B cell (primary cell): ENCODE data around the gene ADSS1. TPM values are rescaled to one million over a fixed set of nuclear protein-coding genes. Genes with fewer than 3 reads are reported as not detected.

Experiments used
- ATAC-seq: fragments of 200-7000 bp; cut with Tn5 transposase; one replicate; pipeline ENCODE4 v1.10.0; 2021; ENCODE audit warnings: low read depth, mild to moderate bottlenecking, moderate number of reproducible peaks, moderate library complexity
- CTCF ChIA-PET: fragments of 350-600 bp; sonication (Branson Sonifier 250); formaldehyde crosslinking; loops from one replicate; lab custom pipeline; 2021; ENCODE audit warnings: antibody characterized with exemption, inconsistent platforms; lab: Charles Lee
- POLR2A ChIA-PET: fragments of 350-600 bp; sonication (Branson Sonifier 250); formaldehyde crosslinking; loops from one replicate; lab custom pipeline; 2021; ENCODE audit warnings: antibody characterized with exemption; lab: Charles Lee
- DNase-seq: peaks from one replicate; pipeline ENCODE4 v3.0.0; 2013
- H2AFZ ChIP-seq: 2 replicates; pipeline ENCODE4 v1.6.1; 2012; ENCODE audit warnings: mild to moderate bottlenecking, low read depth, low read length; ENCODE audit not compliant: insufficient read depth, poor library complexity, severe bottlenecking
- H3K27ac ChIP-seq, 2 donors: 1 replicate in 1 of 2; 2 replicates in 1 of 2; pipeline ENCODE4 v1.5.1; 2012 to 2013; ENCODE audit warnings: low read length in 2 of 2, mild to moderate bottlenecking in 2 of 2, moderate library complexity in 1 of 2
- H3K27me3 ChIP-seq, 4 experiments: fragments of 200-600 bp in 1 of 4; sonication (generic) in 1 of 4; replicated peaks in 1 of 4; 1 replicate in 2 of 4; 2 replicates in 2 of 4; pipeline versions ENCODE4 v1.6.1 to v1.7.0; 2013 to 2016; ENCODE audit warnings: low read length in 3 of 4, mild to moderate bottlenecking in 2 of 4, mixed read lengths in 1 of 4, moderate library complexity in 1 of 4; ENCODE audit not compliant: insufficient read depth in 4 of 4, control insufficient read depth in 3 of 4; ENCODE audit errors: control extremely low read depth in 1 of 4
- H3K36me3 ChIP-seq, 2 experiments: replicated peaks in 1 of 2; 1 replicate in 1 of 2; 2 replicates in 1 of 2; pipeline versions ENCODE4 v1.6.1 to v1.7.1; 2013; ENCODE audit warnings: low read length in 1 of 2; ENCODE audit not compliant: insufficient read depth in 2 of 2, control insufficient read depth in 1 of 2; ENCODE audit errors: control extremely low read depth in 1 of 2, extremely low read depth in 1 of 2
- H3K4me1 ChIP-seq, 2 donors: fragments of 200-600 bp in 1 of 2; sonication (generic) in 1 of 2; 1 replicate in 1 of 2; 2 replicates in 1 of 2; pipeline versions ENCODE4 v1.5.1 to v1.6.1; 2013 to 2017; ENCODE audit warnings: low read length in 2 of 2; ENCODE audit not compliant: control insufficient read depth in 2 of 2, insufficient read depth in 2 of 2
- H3K4me2 ChIP-seq: replicated peaks from 2 replicates; pipeline ENCODE3; 2012; ENCODE audit warnings: mild to moderate bottlenecking, low read depth, low read length; ENCODE audit not compliant: poor library complexity, severe bottlenecking
- H3K4me3 ChIP-seq, 5 experiments: fragments of 200-600 bp in 1 of 5; sonication (generic) in 1 of 5; 1 replicate in 3 of 5; 2 replicates in 2 of 5; pipeline versions ENCODE4 v1.5.1 to v1.7.0; 2011 to 2016; ENCODE audit warnings: low read length in 4 of 5, mild to moderate bottlenecking in 4 of 5, low read depth in 2 of 5, control low read depth in 1 of 5, moderate library complexity in 1 of 5; ENCODE audit not compliant: insufficient read depth in 1 of 5; ENCODE audit errors: control extremely low read depth in 1 of 5, extremely low read depth in 1 of 5
- H3K79me2 ChIP-seq: fragments of 200-600 bp; sonication (generic); one replicate; pipeline ENCODE4 v1.6.0; 2016; ENCODE audit warnings: low read length; ENCODE audit not compliant: control insufficient read depth, insufficient read depth
- H3K9ac ChIP-seq: fragments of 200-600 bp; sonication (generic); 2 replicates; pipeline ENCODE4 v1.6.1; 2017; ENCODE audit warnings: mild to moderate bottlenecking, low read length, moderate library complexity
- H3K9me3 ChIP-seq, 3 donors: one replicate each; pipeline versions ENCODE4 v1.6.1 to v1.7.1; 2013; ENCODE audit warnings: low read length in 2 of 3; ENCODE audit not compliant: control insufficient read depth in 2 of 3, insufficient read depth in 1 of 3; ENCODE audit errors: control extremely low read depth in 1 of 3
- H4K20me1 ChIP-seq: 2 replicates; pipeline ENCODE4 v1.6.0; 2012; ENCODE audit warnings: mild to moderate bottlenecking, low read length; ENCODE audit not compliant: insufficient read depth, control insufficient read depth, poor library complexity, severe bottlenecking
- H3K27ac Mint-ChIP-seq: one replicate; pipeline ENCODE4 v1.8.0; 2021; ENCODE audit warnings: mixed read lengths
- H3K27me3 Mint-ChIP-seq: one replicate; pipeline ENCODE4 v1.8.0; 2021; ENCODE audit warnings: mixed read lengths
- H3K4me1 Mint-ChIP-seq: one replicate; pipeline ENCODE4 v1.8.0; 2021; ENCODE audit warnings: mixed read lengths
- H3K4me3 Mint-ChIP-seq: one replicate; pipeline ENCODE4 v1.8.0; 2021; ENCODE audit warnings: mixed read lengths
- H3K9me3 Mint-ChIP-seq: one replicate; pipeline ENCODE4 v1.8.0; 2022; ENCODE audit warnings: mixed read lengths; ENCODE audit not compliant: insufficient read depth
- CTCF ChIP-seq: fragments of 200-600 bp; IDR thresholded peaks from one replicate; pipeline ENCODE4 v1.8.0; 2022; ENCODE audit warnings: antibody characterized with exemption, mild to moderate bottlenecking
- EZH2 ChIP-seq: IDR thresholded peaks from 2 replicates; pipeline ENCODE4 v1.6.1; 2012; ENCODE audit warnings: borderline replicate concordance, low read depth, mild to moderate bottlenecking, moderate library complexity, low read length; ENCODE audit not compliant: insufficient read depth, poor library complexity, severe bottlenecking
- WGBS: methylation state at CpG from one replicate; pipeline ENCODE4 v1.1.5; 2013; ENCODE audit warnings: missing lambda C conversion rate; ENCODE audit not compliant: insufficient coverage; 5-methylcytosine and 5-hydroxymethylcytosine counted together
- intact Hi-C: fragments of 100-400 bp; cut with micrococcal nuclease; formaldehyde crosslinking; loops from one replicate; pipeline ENCODE4 v1.10.0; 2022
- polyA plus RNA-seq: library from polyadenylated mRNA; depleted of rRNA; stranded (reverse); fragments of >200 nt; gene quantifications from 2 replicates; pipeline ENCODE4 v1.2.3, GENCODE V29; 2012
- small RNA-seq: library from RNA; depleted of rRNA; stranded (forward); fragments of <200 nt; gene quantifications from one replicate; pipeline ENCODE3, GENCODE V24; 2012; ENCODE audit warnings: low replicate concordance, low read depth; ENCODE audit not compliant: insufficient read length
- total RNA-seq, 2 donors: library from RNA; stranded (reverse); fragments of 120-200 nt in 1 of 2; gene quantifications; 1 replicate in 1 of 2; 2 replicates in 1 of 2; pipeline versions ENCODE4 v1.2.3 to v1.2.4, GENCODE V29; 2013 to 2022

Gene ADSS1
- total and polyA plus RNA-seq, 2 donors (not counting 1 experiment from before 2014, with no cell fraction given): 0.33 to 1.7 TPM

- intact Hi-C loops: no loop called here
- DNase-seq: peak; percentile 50
- TF ChIP-seq CTCF: no peak
- TF ChIP-seq EZH2: no peak
- no peak overlapping the region for H2AFZ ChIP-seq
- no peaks in the 10 kb centered on the region for H3K9me3 Mint-ChIP-seq
- no peaks in the 10 kb centered on the region for H3K9me3 ChIP-seq
- H3K9ac ChIP-seq: no peak overlapping the region
- POLR2A ChIA-PET: interaction anchor here (0.5 kb wide), 1 partner anchor 248 kb away, joined by 6 read pairs; no protein-coding TSS in a partner anchor
- H3K27me3 ChIP-seq: no peaks in the 10 kb centered on the region
- peaks cover 53% of the 10 kb centered on the region for H3K4me1 Mint-ChIP-seq
- peak overlapping the region; percentile 79 for H3K4me3 Mint-ChIP-seq
- peaks cover 38% of the 10 kb centered on the region for H4K20me1 ChIP-seq
- peaks cover 33% of the 10 kb centered on the region for H3K79me2 ChIP-seq
- 87% methylated on average over 3 of the region's 6 CpGs for WGBS
- no peaks in the 10 kb centered on the region for H3K27me3 Mint-ChIP-seq
- H3K4me2 ChIP-seq: no peak overlapping the region
- peaks cover 32 to 54% of the 10 kb centered on the region in 2 donors for H3K4me1 ChIP-seq
- no peak overlapping the region for H3K4me3 ChIP-seq
- H3K36me3 ChIP-seq: peaks cover 0 to 5% of the 10 kb centered on the region in 2 experiments
- H3K27ac Mint-ChIP-seq: peak overlapping the region; percentile 86
- no peak for ATAC-seq
- H3K27ac ChIP-seq: peak overlapping the region in 1 of 2 donors; percentile 81
- CTCF ChIA-PET: interaction anchor here (1.3 to 1.5 kb wide), 2 partner anchors 18 to 29 kb away, joined by 3 to 4 read pairs; no protein-coding TSS in a partner anchor
Measured at GRCh38 chr14:104796687-104797081, 72.7 kb downstream of the ADSS1 start.

Small RNA genes lying within 50 kb of the gene (small RNA-seq; reads per million reads assigned to genes)
- gene MIR4710: not detected

Other genes starting within 250 kb of the ADSS1 start
- not detected in 2 replicates for gene C14orf180, start 144.5 kb upstream of the ADSS1 start, total RNA-seq
- not detected in 2 replicates for gene C14orf180, start 144.5 kb upstream of the ADSS1 start, polyA plus RNA-seq
- not detected in 2 replicates for gene TMEM179, start 119.5 kb upstream of the ADSS1 start, total RNA-seq
- gene TMEM179, start 119.5 kb upstream of the ADSS1 start, polyA plus RNA-seq: not detected in 2 replicates
- gene INF2, start 34.6 kb upstream of the ADSS1 start, total RNA-seq: 90.2 and 94.2 TPM in 2 replicates
- gene INF2, start 34.6 kb upstream of the ADSS1 start, polyA plus RNA-seq: 45.4 and 100 TPM in 2 replicates
- gene SIVA1, start 28.9 kb downstream of the ADSS1 start, total RNA-seq: 50.7 and 52.5 TPM in 2 replicates
- gene SIVA1, start 28.9 kb downstream of the ADSS1 start, polyA plus RNA-seq: 108 and 123 TPM in 2 replicates
- gene AKT1, start 71.5 kb downstream of the ADSS1 start, total RNA-seq: 71.1 and 85.4 TPM in 2 replicates
- 90.1 and 109 TPM in 2 replicates for gene AKT1, start 71.5 kb downstream of the ADSS1 start, polyA plus RNA-seq
- 7.2 and 8.3 TPM in 2 replicates for gene ZBTB42, start 76.9 kb downstream of the ADSS1 start, total RNA-seq
- gene ZBTB42, start 76.9 kb downstream of the ADSS1 start, polyA plus RNA-seq: 1.2 and 1.6 TPM in 2 replicates
- 0.56 and 0.59 TPM in 2 replicates for gene CEP170B, start 141.0 kb downstream of the ADSS1 start, total RNA-seq
- gene CEP170B, start 141.0 kb downstream of the ADSS1 start, polyA plus RNA-seq: 0.16 and 0.37 TPM in 2 replicates
- gene PLD4, start 200.7 kb downstream of the ADSS1 start, total RNA-seq: 49.9 and 51.0 TPM in 2 replicates
- gene PLD4, start 200.7 kb downstream of the ADSS1 start, polyA plus RNA-seq: 79.7 and 91.2 TPM in 2 replicates